ENCODE results near the gene CFAP61.

CFAP61 gene

DNA sequence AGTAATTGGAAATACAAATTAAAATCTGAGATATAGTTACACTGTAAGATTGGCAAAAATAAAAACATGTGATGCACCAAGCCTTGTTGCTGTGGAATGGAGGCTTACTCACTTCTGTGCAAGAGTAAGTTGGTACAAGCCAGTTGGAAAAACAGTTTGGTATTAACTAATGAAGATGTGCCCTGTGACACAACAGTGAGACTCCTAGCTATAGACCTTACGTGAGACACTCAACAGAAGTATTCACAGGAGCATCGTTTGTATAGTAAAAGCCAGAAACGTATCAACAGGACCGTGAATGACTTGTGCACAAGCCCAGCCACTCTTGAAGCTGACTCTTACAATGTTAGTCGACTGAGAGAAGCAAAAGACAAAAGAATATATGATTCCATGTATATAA is 20.5 kb upstream of the CFAP61 start:
- TF ChIP-seq, protein P1, sequence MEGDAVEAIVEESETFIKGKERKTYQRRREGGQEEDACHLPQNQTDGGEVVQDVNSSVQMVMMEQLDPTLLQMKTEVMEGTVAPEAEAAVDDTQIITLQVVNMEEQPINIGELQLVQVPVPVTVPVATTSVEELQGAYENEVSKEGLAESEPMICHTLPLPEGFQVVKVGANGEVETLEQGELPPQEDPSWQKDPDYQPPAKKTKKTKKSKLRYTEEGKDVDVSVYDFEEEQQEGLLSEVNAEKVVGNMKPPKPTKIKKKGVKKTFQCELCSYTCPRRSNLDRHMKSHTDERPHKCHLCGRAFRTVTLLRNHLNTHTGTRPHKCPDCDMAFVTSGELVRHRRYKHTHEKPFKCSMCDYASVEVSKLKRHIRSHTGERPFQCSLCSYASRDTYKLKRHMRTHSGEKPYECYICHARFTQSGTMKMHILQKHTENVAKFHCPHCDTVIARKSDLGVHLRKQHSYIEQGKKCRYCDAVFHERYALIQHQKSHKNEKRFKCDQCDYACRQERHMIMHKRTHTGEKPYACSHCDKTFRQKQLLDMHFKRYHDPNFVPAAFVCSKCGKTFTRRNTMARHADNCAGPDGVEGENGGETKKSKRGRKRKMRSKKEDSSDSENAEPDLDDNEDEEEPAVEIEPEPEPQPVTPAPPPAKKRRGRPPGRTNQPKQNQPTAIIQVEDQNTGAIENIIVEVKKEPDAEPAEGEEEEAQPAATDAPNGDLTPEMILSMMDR (IDR thresholded peaks at IDR 0.05; ENCODE audit: borderline replicate concordance, control extremely low read depth, extremely low read depth, insufficient read depth, missing control alignments), result no peak
- in situ Hi-C loops (cut with MboI; ENCODE audit: low sequenced_read_pairs, unreplicated experiment), result no loop called here
- no peak for DNase-seq (ENCODE audit: low spot score)

DNA sequence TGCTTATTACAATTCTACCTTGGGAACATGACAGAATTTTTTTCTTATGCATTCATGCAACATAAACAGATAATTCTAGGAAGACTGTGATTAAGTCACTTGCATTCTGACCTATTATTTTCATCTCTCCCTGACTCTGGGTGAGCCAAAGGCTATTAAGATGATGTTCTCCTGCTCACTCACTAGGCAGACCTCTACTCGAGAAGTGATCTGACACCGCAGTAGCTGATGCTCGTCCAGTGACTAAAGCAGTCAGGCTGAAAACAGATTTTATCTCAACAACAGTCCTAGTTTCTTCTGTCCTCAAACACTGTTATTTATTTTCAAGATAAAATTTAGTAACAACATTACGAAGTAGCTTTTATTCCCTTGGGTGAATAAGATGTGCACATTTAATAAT is 17.8 kb upstream of the CFAP61 start:
- TF ChIP-seq, protein P1 (IDR thresholded peaks at IDR 0.05; ENCODE audit: borderline replicate concordance, control extremely low read depth, extremely low read depth, insufficient read depth, missing control alignments), result no peak
- in situ Hi-C loops (cut with MboI; ENCODE audit: low sequenced_read_pairs, unreplicated experiment), result no loop called here
- DNase-seq (ENCODE audit: low spot score), result no peak

DNA sequence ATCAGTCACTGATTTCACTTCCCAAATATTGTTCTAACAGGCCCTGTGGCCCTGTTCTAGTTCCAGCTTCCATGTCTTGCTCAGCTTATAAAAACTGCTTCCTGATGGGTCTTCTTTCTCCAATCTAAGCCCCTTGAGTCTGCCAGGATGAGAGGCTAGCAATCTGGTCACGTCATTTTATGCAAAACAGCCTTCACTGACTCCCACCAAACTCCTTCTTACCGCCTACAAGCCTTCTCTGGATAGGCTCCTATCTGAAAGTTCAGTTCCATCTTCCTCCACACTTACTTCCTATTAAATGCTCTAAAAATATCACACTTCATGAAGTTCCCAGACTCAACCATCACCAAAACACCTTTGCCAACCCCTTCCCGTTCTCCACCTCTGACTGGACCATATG is 15.6 kb upstream of the CFAP61 start:
- no peak for DNase-seq (ENCODE audit: low spot score)
- in situ Hi-C loops (cut with MboI; ENCODE audit: low sequenced_read_pairs, unreplicated experiment), result no loop called here
- TF ChIP-seq, protein P1 (IDR thresholded peaks at IDR 0.05; ENCODE audit: borderline replicate concordance, control extremely low read depth, extremely low read depth, insufficient read depth, missing control alignments), result no peak

DNA sequence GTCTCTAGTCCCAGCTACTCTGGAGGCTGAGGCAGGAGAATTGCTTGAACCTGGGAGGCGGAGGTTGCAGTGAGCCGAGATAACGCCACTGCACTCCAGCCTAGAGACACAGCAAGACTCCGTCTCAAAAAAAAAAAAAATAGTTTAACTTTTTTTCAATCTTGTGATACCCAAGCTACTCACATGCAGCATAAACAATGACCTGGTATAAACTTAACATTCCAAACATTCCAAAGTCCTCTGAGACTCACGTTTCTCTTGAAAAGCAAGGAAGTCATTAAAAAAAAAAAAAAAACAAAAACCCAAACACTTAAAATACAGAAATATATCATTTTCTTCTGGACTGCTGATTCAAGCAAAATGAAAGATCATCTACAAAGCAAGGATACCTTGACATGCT is 14.4 kb upstream of the CFAP61 start:
- in situ Hi-C loops (cut with MboI; ENCODE audit: low sequenced_read_pairs, unreplicated experiment), result no loop called here
- no peak for DNase-seq (ENCODE audit: low spot score)
- TF ChIP-seq, protein P1 (IDR thresholded peaks at IDR 0.05; ENCODE audit: borderline replicate concordance, control extremely low read depth, extremely low read depth, insufficient read depth, missing control alignments), result no peak

DNA sequence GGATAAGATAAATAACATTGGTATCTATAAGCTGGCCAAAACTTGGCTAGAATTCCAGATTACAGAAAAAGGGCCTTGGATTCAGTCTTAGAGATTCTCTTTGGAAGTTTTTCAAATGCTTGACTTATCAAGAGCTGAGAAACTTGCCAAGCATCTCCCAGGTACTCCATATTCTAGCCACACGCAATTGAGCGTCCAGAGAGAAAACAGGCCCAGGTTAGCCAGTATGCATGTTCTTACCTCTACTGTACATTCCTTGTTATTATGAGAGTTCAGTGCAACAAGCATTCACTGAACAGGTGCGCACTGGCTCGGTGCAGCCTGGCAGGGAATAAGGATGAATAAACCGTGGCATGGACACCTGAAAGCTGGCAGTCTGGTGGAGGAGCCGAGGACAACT is 13.7 kb upstream of the CFAP61 start:
- in situ Hi-C loops (cut with MboI; ENCODE audit: low sequenced_read_pairs, unreplicated experiment), result no loop called here
- TF ChIP-seq, protein P1 (IDR thresholded peaks at IDR 0.05; ENCODE audit: borderline replicate concordance, control extremely low read depth, extremely low read depth, insufficient read depth, missing control alignments), result no peak
- DNase-seq (ENCODE audit: low spot score), result no peak

DNA sequence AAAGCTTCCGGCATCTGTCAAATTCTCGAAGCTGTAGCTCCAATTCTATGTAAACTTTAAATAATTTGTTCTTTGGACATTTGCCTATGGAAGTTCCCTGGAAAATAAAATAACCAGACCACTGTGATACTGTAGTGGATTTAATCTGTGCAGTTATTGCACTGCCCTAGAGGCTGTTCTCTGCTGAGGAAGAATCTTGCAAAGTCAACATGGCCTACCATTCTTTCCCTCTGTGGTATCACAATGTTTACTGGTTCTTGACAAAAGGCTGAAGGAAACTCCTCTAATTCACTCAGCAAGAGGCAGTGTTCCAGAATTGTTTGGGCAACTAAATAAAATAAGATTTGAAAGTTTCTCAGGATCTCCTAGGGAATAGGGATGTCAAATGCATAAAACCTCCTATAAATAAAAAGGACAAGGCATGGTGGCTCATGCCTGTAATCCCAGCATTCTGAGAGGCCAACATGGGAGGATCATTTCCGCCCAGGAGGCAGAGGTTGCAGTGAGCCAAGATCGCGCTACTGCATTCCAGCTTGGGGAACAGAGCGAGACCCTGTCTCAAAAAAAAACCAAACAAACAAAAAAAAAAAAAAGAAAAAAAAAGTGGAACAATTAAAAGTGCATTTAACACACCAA is 12.5 kb upstream of the CFAP61 start:
- DNase-seq (ENCODE audit: low spot score), result no peak
- TF ChIP-seq, protein P1 (IDR thresholded peaks at IDR 0.05; ENCODE audit: borderline replicate concordance, control extremely low read depth, extremely low read depth, insufficient read depth, missing control alignments), result no peak
- in situ Hi-C loops (cut with MboI; ENCODE audit: low sequenced_read_pairs, unreplicated experiment), result no loop called here

DNA sequence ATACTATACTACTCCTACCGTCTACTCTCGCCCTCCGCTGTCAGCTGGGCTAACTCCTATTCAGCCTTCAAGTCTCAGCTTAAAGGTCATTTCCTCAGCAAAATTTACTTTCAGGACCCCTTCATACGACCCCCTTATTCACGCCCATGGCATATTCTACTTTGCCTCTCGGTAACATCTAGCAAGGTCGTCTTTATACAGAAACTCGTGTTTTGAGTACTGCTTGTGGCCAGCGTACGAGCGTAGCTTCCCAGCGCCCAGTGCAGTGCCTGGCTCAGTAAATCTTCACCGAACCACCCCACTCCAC is 612 bp upstream of the CFAP61 start:
- no peak for DNase-seq (ENCODE audit: low spot score)
- TF ChIP-seq, protein P1 (IDR thresholded peaks at IDR 0.05; ENCODE audit: borderline replicate concordance, control extremely low read depth, extremely low read depth, insufficient read depth, missing control alignments), result no peak
- in situ Hi-C loops (cut with MboI; ENCODE audit: low sequenced_read_pairs, unreplicated experiment), result no loop called here
